Esophagus (tissue), 2 donors: ENCODE measurements around the gene GFOD1. TPM values are rescaled to one million over a fixed set of nuclear protein-coding genes. Genes with fewer than 3 reads are reported as not detected.
"Not testable (repeated sequence)": the region's sequence is repeated elsewhere in the genome, so short reads cannot be mapped to it uniquely, and the experiment has no call there.

Source experiments
- H3K27ac ChIP-seq, 2 donors: one replicate each; pipeline ENCODE4 v1.5.1; 2013; ENCODE audit warnings: low read depth in 2 of 2, mild to moderate bottlenecking in 2 of 2, inconsistent platforms in 1 of 2, low read length in 1 of 2, moderate library complexity in 1 of 2
- H3K27me3 ChIP-seq, 2 donors: one replicate each; pipeline ENCODE4 v1.6.1; 2013; ENCODE audit warnings: low read length in 2 of 2, control low read depth in 1 of 2, mild to moderate bottlenecking in 1 of 2; ENCODE audit not compliant: insufficient read depth in 2 of 2, control insufficient read depth in 1 of 2
- H3K36me3 ChIP-seq, 2 donors: one replicate each; pipeline ENCODE4 v1.6.1; 2013; ENCODE audit warnings: low read length in 1 of 2; ENCODE audit not compliant: control insufficient read depth in 2 of 2, insufficient read depth in 2 of 2
- H3K4me1 ChIP-seq, 2 donors: one replicate each; pipeline ENCODE4 v1.6.1; 2013; ENCODE audit warnings: low read length in 1 of 2; ENCODE audit not compliant: control insufficient read depth in 2 of 2, insufficient read depth in 2 of 2
- H3K4me3 ChIP-seq, 2 donors: one replicate each; pipeline ENCODE4 v1.5.1; 2013; ENCODE audit warnings: low read length in 2 of 2, mild to moderate bottlenecking in 2 of 2, low read depth in 1 of 2, moderate library complexity in 1 of 2
- H3K9me3 ChIP-seq, 2 donors: one replicate each; pipeline ENCODE4 v1.6.1; 2013; ENCODE audit warnings: mild to moderate bottlenecking in 2 of 2, low read depth in 1 of 2, low read length in 1 of 2, moderate library complexity in 1 of 2; ENCODE audit not compliant: control insufficient read depth in 2 of 2, insufficient read depth in 1 of 2
- WGBS, 2 donors: extraction: QIAGEN DNeasy Blood & Tissue Kit; methylation state at CpG; one replicate each; pipeline ENCODE4 v1.1.7; 2013; 5-methylcytosine and 5-hydroxymethylcytosine counted together
- polyA plus RNA-seq, 2 donors: library from polyadenylated mRNA; stranded (reverse); fragments of 200-250 nt; gene quantifications; one replicate each; pipeline ENCODE4 v1.2.3, GENCODE V29; 2013
- donor health status: healthy with polysubstance abuse.
- donor health status: Bipolar disorder and iron deficiency.

The GFOD1 gene
- polyA plus RNA-seq, 2 donors: 4.2 to 6.8 TPM

GRCh38 chr6:13462458-13463327 lies 24.7 kb downstream of the GFOD1 start:
- H3K4me1 ChIP-seq: peaks cover 0 to 6% of the 10 kb centered on the region in 2 donors
- WGBS, 2 donors: 75 to 83% methylated on average over 12 of the region's 12 CpGs

GRCh38 chr6:13461805-13462204 lies 25.6 kb downstream of the GFOD1 start:
- 77 to 80% methylated on average over 6 of the region's 6 CpGs for whole genome bisulfite sequencing, 2 donors
- H3K27ac ChIP-seq: peak overlapping the region in 1 of 2 donors; percentile 26
- H3K4me1 ChIP-seq: peaks cover 0 to 6% of the 10 kb centered on the region in 2 donors
- H3K27me3 ChIP-seq: no peaks in the 10 kb centered on the region
- H3K9me3 ChIP-seq: no peaks in the 10 kb centered on the region
- no peaks in the 10 kb centered on the region for H3K36me3 ChIP-seq
- H3K4me3 ChIP-seq: no peak overlapping the region

More at GRCh38 chr6:13462458-13463327, 24.7 kb downstream of the GFOD1 start:
- H3K27me3 ChIP-seq: no peaks in the 10 kb centered on the region
- H3K27ac ChIP-seq: no peak overlapping the region
- H3K36me3 ChIP-seq: no peaks in the 10 kb centered on the region
- H3K4me3 ChIP-seq: no peak overlapping the region
- H3K9me3 ChIP-seq: no peaks in the 10 kb centered on the region

DNA sequence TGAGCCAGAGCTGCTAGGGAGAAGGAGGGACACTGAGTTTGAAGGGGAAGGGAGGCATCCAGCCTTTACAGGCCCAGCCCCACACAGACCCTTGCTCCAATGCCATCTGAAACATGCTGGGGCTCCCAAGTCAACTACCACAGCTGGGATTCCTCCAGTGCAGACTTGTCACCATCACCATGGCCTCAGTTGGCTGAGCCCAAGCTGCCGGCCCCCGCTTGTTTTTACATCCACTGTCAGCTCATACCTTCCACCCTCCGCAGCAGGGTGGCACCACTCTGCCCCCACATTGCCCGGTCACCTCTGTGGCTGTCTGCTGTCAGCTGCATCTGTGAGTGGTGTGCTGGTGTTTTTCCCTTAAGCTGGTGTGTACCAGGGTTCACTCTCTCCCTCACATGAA lies 26.1 kb downstream of the GFOD1 start:
- H3K27ac ChIP-seq: no peak overlapping the region
- no peak overlapping the region for H3K4me3 ChIP-seq
- no peaks in the 10 kb centered on the region for H3K36me3 ChIP-seq
- H3K27me3 ChIP-seq: no peaks in the 10 kb centered on the region
- no peaks in the 10 kb centered on the region for H3K9me3 ChIP-seq
- H3K4me1 ChIP-seq: peaks cover 0 to 5% of the 10 kb centered on the region in 2 donors
- WGBS, 2 donors: 94 to 97% methylated on average over 4 of the region's 4 CpGs

DNA sequence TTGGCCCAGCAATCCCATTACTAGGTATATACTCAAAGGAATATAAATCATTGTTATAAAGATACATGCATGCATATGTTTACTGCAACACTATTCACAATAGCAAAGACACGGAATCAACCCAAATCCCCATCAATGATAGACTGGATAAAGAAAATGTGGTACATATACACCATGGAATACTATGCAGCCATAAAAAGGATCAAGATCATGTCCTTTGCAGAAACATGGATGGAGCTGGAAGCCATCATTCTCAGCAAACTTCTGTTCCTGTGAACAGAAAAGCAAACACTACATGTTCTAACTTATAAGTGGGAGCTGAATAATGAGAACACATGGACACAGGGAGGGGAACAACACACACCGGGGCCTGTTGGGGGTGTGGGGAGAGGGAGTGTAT lies 27.1 kb downstream of the GFOD1 start:
- H3K9me3 ChIP-seq, H3K27me3 ChIP-seq, H3K36me3 ChIP-seq, H3K4me3 ChIP-seq, H3K27ac ChIP-seq, H3K4me1 ChIP-seq: not testable (repeated sequence)
- 71 to 88% methylated on average over 2 of the region's 2 CpGs for WGBS, 2 donors

DNA sequence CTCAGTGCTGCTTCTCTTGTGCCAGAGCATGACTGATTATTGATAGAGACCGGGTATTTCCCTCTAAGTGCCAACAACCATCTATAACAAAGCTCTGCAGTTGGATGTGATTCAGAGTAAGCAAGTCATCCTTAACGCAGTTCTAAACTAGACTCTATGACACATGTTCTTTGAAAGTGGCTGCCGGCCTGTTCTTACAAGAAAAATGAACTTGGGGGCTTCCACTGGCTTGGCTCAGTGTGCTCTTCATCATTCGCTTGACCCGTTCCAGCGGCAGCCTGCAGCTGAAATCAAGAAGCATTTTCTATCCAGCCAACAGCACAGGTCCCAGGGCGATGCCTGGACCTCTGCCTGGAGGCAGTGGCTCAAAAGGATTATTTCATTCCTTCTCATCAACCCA lies 29.8 kb downstream of the GFOD1 start:
- peaks cover 0 to 7% of the 10 kb centered on the region in 2 donors for H3K4me1 ChIP-seq
- H3K27ac ChIP-seq: no peak overlapping the region
- H3K4me3 ChIP-seq: no peak overlapping the region
- H3K36me3 ChIP-seq: no peaks in the 10 kb centered on the region
- 28 to 51% methylated on average over 7 of the region's 7 CpGs for WGBS, 2 donors
- no peaks in the 10 kb centered on the region for H3K27me3 ChIP-seq
- no peaks in the 10 kb centered on the region for H3K9me3 ChIP-seq

GRCh38 chr6:13455552-13455966 lies 31.8 kb downstream of the GFOD1 start:
- H3K4me1 ChIP-seq: peaks cover 0 to 8% of the 10 kb centered on the region in 2 donors
- no peak overlapping the region for H3K4me3 ChIP-seq
- peak overlapping the region; percentile 26 to 53 for H3K27ac ChIP-seq
- H3K9me3 ChIP-seq: no peaks in the 10 kb centered on the region
- H3K27me3 ChIP-seq: no peaks in the 10 kb centered on the region
- 62 to 72% methylated on average over 5 of the region's 5 CpGs for WGBS, 2 donors
- peaks cover 0 to 6% of the 10 kb centered on the region in 2 donors for H3K36me3 ChIP-seq

GRCh38 chr6:13454286-13455221 lies 32.8 kb downstream of the GFOD1 start:
- H3K4me3 ChIP-seq: no peak overlapping the region
- WGBS, 2 donors: 54 to 57% methylated on average over 11 of the region's 11 CpGs
- no peaks in the 10 kb centered on the region for H3K9me3 ChIP-seq
- peak overlapping the region; percentile 74 to 83 for H3K27ac ChIP-seq
- H3K27me3 ChIP-seq: no peaks in the 10 kb centered on the region
- H3K4me1 ChIP-seq: peaks cover 0 to 8% of the 10 kb centered on the region in 2 donors
- peaks cover 0 to 6% of the 10 kb centered on the region in 2 donors for H3K36me3 ChIP-seq

DNA sequence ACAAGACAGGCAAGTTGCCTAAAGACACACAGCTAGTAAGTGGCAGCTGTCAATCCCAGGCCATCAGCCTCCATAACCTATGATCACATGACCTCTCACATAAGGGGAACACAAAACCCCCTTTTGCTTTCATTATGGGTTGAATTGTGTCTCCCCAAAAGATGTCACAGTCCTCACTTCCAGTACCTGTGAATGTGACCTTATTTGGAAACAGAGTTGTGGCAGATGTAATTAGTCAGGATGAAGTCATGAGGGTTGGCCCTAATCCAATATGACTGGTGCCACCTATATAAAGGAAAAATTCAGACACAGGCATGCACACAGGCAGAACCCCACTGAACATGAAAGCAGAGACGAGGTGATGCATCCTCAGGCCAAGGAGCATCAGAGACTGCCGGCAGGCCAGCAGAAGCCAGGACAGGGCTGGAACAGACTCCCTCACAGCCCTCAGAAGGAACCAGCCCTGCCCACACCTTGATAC lies 33.6 kb downstream of the GFOD1 start:
- Histone ChIP-seq H3K9me3 (no peaks in the 10 kb centered on the region), H3K4me1 (peaks cover 0 to 8% of the 10 kb centered on the region in 2 donors), H3K27me3 (no peaks in the 10 kb centered on the region), H3K36me3 (peaks cover 0 to 6% of the 10 kb centered on the region in 2 donors), H3K27ac (peak overlapping the region; percentile 74 to 76), H3K4me3 (no peak overlapping the region)
- 38 to 49% methylated on average over 2 of the region's 2 CpGs for WGBS, 2 donors

DNA sequence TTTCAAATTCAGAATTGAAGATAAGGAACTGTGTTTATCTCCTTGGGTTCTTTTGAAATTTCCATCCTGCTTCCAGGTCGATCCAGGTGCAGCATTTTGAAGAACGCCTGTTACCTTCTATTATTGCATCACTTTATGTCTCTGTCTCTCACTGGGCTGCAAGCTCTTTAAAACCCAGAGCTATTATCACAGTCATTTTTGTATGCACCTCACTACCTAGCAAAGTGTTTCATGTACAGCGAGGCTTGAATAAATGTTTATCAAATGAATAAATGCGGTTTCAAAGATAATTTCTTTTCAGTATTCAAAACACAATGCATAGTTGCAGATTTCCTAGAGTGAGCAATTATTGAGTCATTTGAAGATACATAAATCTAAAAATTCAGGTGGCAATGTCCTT lies 34.2 kb downstream of the GFOD1 start:
- H3K27ac ChIP-seq: no peak overlapping the region
- no peak overlapping the region for H3K4me3 ChIP-seq
- H3K9me3 ChIP-seq: no peaks in the 10 kb centered on the region
- H3K27me3 ChIP-seq: no peaks in the 10 kb centered on the region
- peaks cover 0 to 6% of the 10 kb centered on the region in 2 donors for H3K36me3 ChIP-seq
- peaks cover 0 to 9% of the 10 kb centered on the region in 2 donors for H3K4me1 ChIP-seq
- 89 to 90% methylated on average over 4 of the region's 4 CpGs for WGBS, 2 donors
